OCI-LY3 (cell line): ENCODE data around the gene ZNF414.

Source experiments
- H2AFZ ChIP-seq: fragments of 200-600, 300-600 bp; shearing (Covaris generic); 2 replicates; pipeline ENCODE4 v1.6.0; 2014; ENCODE audit warnings: antibody characterized with exemption, low read depth, low read length
- H3K27ac ChIP-seq: fragments of 200-600, 300-600 bp; sonication (generic); 2 replicates; pipeline ENCODE4 v1.5.1; 2014; ENCODE audit warnings: mild to moderate bottlenecking, low read length, moderate library complexity, mixed read lengths
- H3K27me3 ChIP-seq: fragments of 200-600, 300-600 bp; sonication (generic); 2 replicates; pipeline ENCODE4 v1.6.1; 2014; ENCODE audit warnings: low read depth, low read length, mixed read lengths
- H3K36me3 ChIP-seq: fragments of 200-600, 300-600 bp; sonication (generic); replicated peaks from 2 replicates; pipeline ENCODE3; 2014; ENCODE audit warnings: low read depth, low read length, mixed read lengths
- H3K4me1 ChIP-seq: fragments of 300-600, 200-600 bp; sonication (generic); 2 replicates; pipeline ENCODE4 v1.6.1; 2014; ENCODE audit warnings: low read length, mixed read lengths
- H3K4me2 ChIP-seq: fragments of 200-600, 300-600 bp; sonication (generic); 2 replicates; pipeline ENCODE4 v1.6.1; 2014; ENCODE audit warnings: low read length, mixed read lengths
- H3K4me3 ChIP-seq: fragments of 300-600, 200-600 bp; sonication (generic); 2 replicates; pipeline ENCODE4 v1.5.1; 2014; ENCODE audit warnings: antibody characterized with exemption, mild to moderate bottlenecking, low read length, moderate library complexity
- H3K79me2 ChIP-seq: fragments of 300-600, 200-600 bp; shearing (Covaris generic); 2 replicates; pipeline ENCODE4 v1.6.1; 2014; ENCODE audit warnings: mild to moderate bottlenecking, low read length, mixed read lengths
- H3K9ac ChIP-seq: fragments of 300-600, 200-600 bp; shearing (Covaris generic); 2 replicates; pipeline ENCODE4 v1.6.0; 2014; ENCODE audit warnings: mild to moderate bottlenecking, low read length, moderate library complexity
- H3K9me3 ChIP-seq: fragments of 200-600, 300-600 bp; shearing (Covaris generic); 2 replicates; pipeline ENCODE4 v1.6.1; 2014; ENCODE audit warnings: low read length, mixed read lengths; ENCODE audit not compliant: insufficient read depth
- H4K20me1 ChIP-seq: fragments of 200-600, 300-600 bp; sonication (generic); 2 replicates; pipeline ENCODE4 v1.6.1; 2016; ENCODE audit warnings: low read length, mixed read lengths; ENCODE audit not compliant: insufficient read depth
- EZH2phosphoT487 ChIP-seq: fragments of 200-600 bp; shearing (Covaris generic); IDR thresholded peaks from 2 replicates; pipeline ENCODE4 v1.6.1; 2018; ENCODE audit warnings: antibody characterized with exemption, mixed run types, low read depth
- TF ChIP-seq, protein P1 (sequence below): fragments of 200-600, 300-600 bp; sonication (generic); IDR thresholded peaks from 2 replicates; pipeline ENCODE4 v1.5.1; 2014; ENCODE audit warnings: antibody characterized with exemption, low read length, low read depth

The ZNF414 gene

DNA sequence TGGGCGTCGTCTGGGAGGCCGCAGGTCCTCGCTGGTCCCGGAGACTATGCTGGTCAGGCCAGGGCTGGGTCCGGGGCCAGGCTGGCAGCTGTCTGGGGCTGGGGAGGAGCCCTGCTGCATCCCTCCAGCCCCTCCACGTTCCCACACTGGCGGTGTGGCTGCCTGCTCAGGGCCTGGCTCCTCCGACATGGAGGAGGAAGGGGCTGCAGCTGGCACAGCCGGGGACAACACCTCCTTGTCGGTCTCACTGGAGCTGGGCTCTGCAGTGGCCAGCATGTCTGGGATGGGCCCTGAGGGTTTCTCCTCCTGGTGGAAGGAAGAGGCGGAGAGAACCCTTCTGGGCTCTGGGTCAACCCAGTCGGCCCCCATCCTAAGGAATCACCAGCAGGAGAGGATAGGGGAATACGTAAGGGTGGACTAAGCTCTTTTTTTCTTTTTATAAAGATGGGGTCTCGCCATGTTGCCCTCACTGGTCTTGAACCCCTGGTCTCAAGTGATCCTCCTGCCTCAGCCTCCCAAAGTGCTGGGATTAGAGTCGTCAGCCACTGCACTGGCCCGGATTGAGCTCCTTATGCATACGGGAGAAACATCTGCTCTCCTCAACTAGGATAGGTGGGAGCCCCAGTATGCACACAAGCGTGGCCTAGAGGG is 806 bp downstream of the ZNF414 start:
- Histone ChIP-seq H3K27ac (peak overlapping the region; percentile 72), H3K79me2 (peaks cover 11% of the 10 kb centered on the region), H3K4me3 (peak overlapping the region; percentile 85), H3K9ac (peak overlapping the region; percentile 86), H3K9me3 (no peaks in the 10 kb centered on the region), H3K4me2 (peak overlapping the region; percentile 88), H3K36me3 (peaks cover 12% of the 10 kb centered on the region), H4K20me1 (no peaks in the 10 kb centered on the region), H3K27me3 (peaks cover 5% of the 10 kb centered on the region; the same call in 1 of the 2 replicates), H2AFZ (peak overlapping the region; percentile 91; the same call in 1 of the 2 replicates), H3K4me1 (peaks cover 11% of the 10 kb centered on the region; the same call in 1 of the 2 replicates)
- no peak for TF ChIP-seq EZH2phosphoT487
- TF ChIP-seq, protein P1, sequence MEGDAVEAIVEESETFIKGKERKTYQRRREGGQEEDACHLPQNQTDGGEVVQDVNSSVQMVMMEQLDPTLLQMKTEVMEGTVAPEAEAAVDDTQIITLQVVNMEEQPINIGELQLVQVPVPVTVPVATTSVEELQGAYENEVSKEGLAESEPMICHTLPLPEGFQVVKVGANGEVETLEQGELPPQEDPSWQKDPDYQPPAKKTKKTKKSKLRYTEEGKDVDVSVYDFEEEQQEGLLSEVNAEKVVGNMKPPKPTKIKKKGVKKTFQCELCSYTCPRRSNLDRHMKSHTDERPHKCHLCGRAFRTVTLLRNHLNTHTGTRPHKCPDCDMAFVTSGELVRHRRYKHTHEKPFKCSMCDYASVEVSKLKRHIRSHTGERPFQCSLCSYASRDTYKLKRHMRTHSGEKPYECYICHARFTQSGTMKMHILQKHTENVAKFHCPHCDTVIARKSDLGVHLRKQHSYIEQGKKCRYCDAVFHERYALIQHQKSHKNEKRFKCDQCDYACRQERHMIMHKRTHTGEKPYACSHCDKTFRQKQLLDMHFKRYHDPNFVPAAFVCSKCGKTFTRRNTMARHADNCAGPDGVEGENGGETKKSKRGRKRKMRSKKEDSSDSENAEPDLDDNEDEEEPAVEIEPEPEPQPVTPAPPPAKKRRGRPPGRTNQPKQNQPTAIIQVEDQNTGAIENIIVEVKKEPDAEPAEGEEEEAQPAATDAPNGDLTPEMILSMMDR, result no peak

DNA sequence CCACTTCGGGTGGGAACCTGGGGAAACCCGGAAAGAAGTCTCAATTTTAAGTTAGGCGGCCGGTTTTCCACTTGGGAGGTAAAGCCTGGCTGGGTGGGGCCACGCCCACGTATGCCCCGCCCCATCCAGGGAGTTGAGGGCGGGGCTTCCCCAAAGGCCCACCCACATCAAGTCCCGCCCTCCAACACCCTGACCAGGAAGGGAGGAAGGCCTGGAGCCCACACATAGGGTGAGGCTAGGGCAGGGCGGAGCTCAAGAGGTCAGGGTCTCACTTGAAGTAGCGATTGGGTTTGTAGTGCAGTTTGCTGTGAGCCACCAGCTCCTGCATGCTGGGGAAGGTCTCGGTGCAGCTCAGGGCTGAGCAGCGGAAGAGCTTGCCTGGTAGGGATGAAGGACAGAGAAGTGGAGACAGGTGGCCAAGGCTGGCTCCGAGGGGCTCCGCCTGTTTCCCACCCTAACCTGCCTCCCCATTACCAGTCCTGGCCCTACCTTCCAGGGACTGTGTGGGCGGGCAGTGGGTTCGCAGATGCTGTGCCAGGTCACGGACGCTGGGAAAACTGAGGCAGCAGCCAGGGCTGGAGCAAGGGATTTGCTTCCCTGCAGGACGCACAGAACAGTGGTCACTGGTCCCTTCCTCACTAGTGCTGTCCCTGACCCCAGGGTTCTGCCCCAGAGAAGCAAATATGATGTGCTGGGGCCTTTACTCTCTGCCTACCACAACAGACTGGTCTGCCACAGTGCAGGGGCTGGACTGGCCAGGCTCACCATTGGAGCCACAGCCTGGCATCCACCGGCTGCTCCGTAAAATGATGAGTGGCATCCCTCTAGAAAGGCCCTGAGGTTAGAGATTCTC is 1.6 kb downstream of the ZNF414 start:
- Histone ChIP-seq H3K27me3 (no peaks in the 10 kb centered on the region), H3K9ac (peak overlapping the region; percentile 86; the same call in 1 of the 2 replicates), H3K79me2 (peaks cover 11% of the 10 kb centered on the region), H2AFZ (no peak overlapping the region), H3K4me1 (peaks cover 11% of the 10 kb centered on the region; the same call in 1 of the 2 replicates), H3K27ac (no peak overlapping the region), H4K20me1 (no peaks in the 10 kb centered on the region), H3K9me3 (no peaks in the 10 kb centered on the region), H3K4me3 (peak overlapping the region; percentile 85; the same call in 1 of the 2 replicates), H3K36me3 (peaks cover 12% of the 10 kb centered on the region), H3K4me2 (peak overlapping the region; percentile 88)
- TF ChIP-seq EZH2phosphoT487, result no peak
- TF ChIP-seq, protein P1, result no peak

DNA sequence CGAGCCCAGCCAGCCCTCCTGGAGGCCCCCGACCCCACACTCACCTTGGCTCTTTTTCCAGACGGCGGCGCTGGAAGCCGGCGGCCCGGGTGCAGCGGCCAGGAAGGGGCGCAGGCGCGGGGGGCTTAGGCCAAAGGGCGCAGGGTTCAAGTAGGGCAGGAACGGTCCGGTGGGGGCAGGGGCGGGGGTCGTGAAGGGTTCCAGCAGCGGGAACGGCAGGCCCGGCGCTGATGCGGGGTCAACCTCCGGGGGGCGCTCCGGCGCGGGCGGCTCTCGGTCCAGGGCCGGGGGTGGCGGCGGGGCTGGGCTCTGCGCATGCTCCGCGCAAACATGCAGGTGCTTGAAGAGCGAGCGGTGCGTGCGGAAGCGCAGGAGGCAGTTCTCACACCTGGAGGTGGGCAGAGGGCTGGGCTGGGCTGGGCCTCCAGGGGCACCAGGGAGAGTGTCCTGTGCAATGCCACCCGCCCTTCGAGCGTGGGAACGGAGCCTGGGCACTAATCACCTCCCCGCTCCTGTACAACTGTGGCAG is 2.3 kb downstream of the ZNF414 start:
- H3K4me3 ChIP-seq, result no peak overlapping the region
- no peak overlapping the region for H3K9ac ChIP-seq
- TF ChIP-seq EZH2phosphoT487, result no peak
- TF ChIP-seq, protein P1, result peak; percentile 27
- no peaks in the 10 kb centered on the region for H3K9me3 ChIP-seq
- H3K36me3 ChIP-seq, result peaks cover 12% of the 10 kb centered on the region
- H3K79me2 ChIP-seq, result peaks cover 11% of the 10 kb centered on the region
- no peak overlapping the region for H3K27ac ChIP-seq
- H4K20me1 ChIP-seq, result no peaks in the 10 kb centered on the region
- H3K4me1 ChIP-seq, result peaks cover 11% of the 10 kb centered on the region; the same call in 1 of the 2 replicates
- no peak overlapping the region for H3K4me2 ChIP-seq
- H2AFZ ChIP-seq, result no peak overlapping the region
- H3K27me3 ChIP-seq, result no peaks in the 10 kb centered on the region
